Liver (tissue), 9 donors: ENCODE results near the gene PHKG1. TPM values are rescaled to one million over a fixed set of nuclear protein-coding genes. Genes with fewer than 3 reads are reported as not detected.
A peak's percentile ranks its signal among the peaks of the same experiment; 100 is the strongest.
"Not testable (repeated sequence)": the region's sequence is repeated elsewhere in the genome, so short reads cannot be mapped to it uniquely, and the experiment has no call there.

Experiments
- DNase-seq: peaks from one replicate; pipeline ENCODE4 v3.0.0-alpha.2; 2017; ENCODE audit warnings: low spot score
- H3K27ac ChIP-seq, 2 donors: one replicate each; pipeline ENCODE4 v1.7.0; 2013; ENCODE audit warnings: inconsistent platforms in 2 of 2, low read length in 2 of 2, control low read depth in 1 of 2, low read depth in 1 of 2, mild to moderate bottlenecking in 1 of 2
- H3K27me3 ChIP-seq, 4 donors: one replicate each; pipeline versions ENCODE4 v1.6.1 to v1.7.0; 2013; ENCODE audit warnings: low read length in 3 of 4, inconsistent platforms in 1 of 4, mild to moderate bottlenecking in 1 of 4, moderate library complexity in 1 of 4; ENCODE audit not compliant: control insufficient read depth in 4 of 4, insufficient read depth in 4 of 4
- H3K36me3 ChIP-seq, 4 donors: one replicate each; pipeline versions ENCODE4 v1.6.1 to v1.7.0; 2013; ENCODE audit warnings: low read length in 3 of 4, mild to moderate bottlenecking in 3 of 4, low read depth in 1 of 4, moderate library complexity in 1 of 4; ENCODE audit not compliant: control insufficient read depth in 4 of 4, insufficient read depth in 3 of 4
- H3K4me1 ChIP-seq, 4 donors: one replicate each; pipeline versions ENCODE4 v1.6.1 to v1.7.0; 2013; ENCODE audit warnings: low read length in 3 of 4, mild to moderate bottlenecking in 3 of 4, moderate library complexity in 1 of 4; ENCODE audit not compliant: control insufficient read depth in 4 of 4, insufficient read depth in 4 of 4
- H3K4me3 ChIP-seq, 3 donors: one replicate each; pipeline versions ENCODE4 v1.6.1 to v1.7.0; 2013; ENCODE audit warnings: low read length in 3 of 3, control low read depth in 1 of 3, low read depth in 1 of 3, mild to moderate bottlenecking in 1 of 3
- H3K9ac ChIP-seq, 2 donors: one replicate each; pipeline ENCODE4 v1.7.0; 2013; ENCODE audit warnings: low read length in 2 of 2, mild to moderate bottlenecking in 2 of 2, moderate library complexity in 2 of 2, control low read depth in 1 of 2, low read depth in 1 of 2
- H3K9me3 ChIP-seq, 4 donors: one replicate each; pipeline versions ENCODE4 v1.6.1 to v1.7.0; 2013; ENCODE audit warnings: low read length in 3 of 4; ENCODE audit not compliant: control insufficient read depth in 4 of 4
- ATF3 ChIP-seq: IDR thresholded peaks from 2 replicates; pipeline ENCODE4 v1.6.1; 2016; ENCODE audit warnings: antibody characterized with exemption
- CTCF ChIP-seq: fragments of 150-350 bp; IDR thresholded peaks from 2 replicates; pipeline ENCODE4 v1.5.1; 2017; ENCODE audit warnings: improper control_type of control experiment, low read depth, low read length; ENCODE audit not compliant: missing input control
- EGR1 ChIP-seq, 2 donors: IDR thresholded peaks; 2 replicates each; pipeline ENCODE4 v1.6.1; 2016 to 2018; ENCODE audit warnings: antibody characterized with exemption in 2 of 2, low read depth in 2 of 2
- FOXA1 ChIP-seq: IDR thresholded peaks from 2 replicates; pipeline ENCODE4 v1.6.1; 2016; ENCODE audit warnings: antibody characterized with exemption
- FOXA2 ChIP-seq: IDR thresholded peaks from 2 replicates; pipeline ENCODE4 v1.6.1; 2016; ENCODE audit warnings: antibody characterized with exemption
- GABPA ChIP-seq, 2 donors: IDR thresholded peaks in 1 of 2; conservative IDR thresholded peaks in 1 of 2; 2 replicates each; pipeline ENCODE4 v1.6.1; 2016; ENCODE audit warnings: antibody characterized with exemption in 2 of 2, mild to moderate bottlenecking in 1 of 2, moderate library complexity in 1 of 2
- HNF4A ChIP-seq, 2 donors: conservative IDR thresholded peaks; 2 replicates each; pipeline ENCODE4 v1.6.1; 2016; ENCODE audit warnings: antibody characterized with exemption in 2 of 2, mild to moderate bottlenecking in 2 of 2
- HNF4G ChIP-seq: IDR thresholded peaks from 2 replicates; pipeline ENCODE4 v1.6.1; 2016; ENCODE audit warnings: antibody characterized with exemption
- JUND ChIP-seq, 2 donors: IDR thresholded peaks; 2 replicates each; pipeline ENCODE4 v1.6.1; 2016; ENCODE audit warnings: antibody characterized with exemption in 2 of 2
- MAX ChIP-seq: IDR thresholded peaks from 2 replicates; pipeline ENCODE4 v1.6.1; 2016; ENCODE audit warnings: antibody characterized with exemption
- NR2F2 ChIP-seq: IDR thresholded peaks from 2 replicates; pipeline ENCODE4 v1.6.1; 2016; ENCODE audit warnings: antibody characterized with exemption
- RAD21 ChIP-seq, 2 donors: IDR thresholded peaks; 2 replicates each; pipeline ENCODE4 v1.6.1; 2016; ENCODE audit warnings: antibody characterized with exemption in 2 of 2, mild to moderate bottlenecking in 2 of 2
- REST ChIP-seq: IDR thresholded peaks from 2 replicates; pipeline ENCODE4 v1.6.1; 2016; ENCODE audit warnings: antibody characterized with exemption, mild to moderate bottlenecking
- RXRA ChIP-seq, 2 donors: IDR thresholded peaks; 2 replicates each; pipeline ENCODE4 v1.6.1; 2017 to 2018; ENCODE audit warnings: antibody characterized with exemption in 2 of 2, mild to moderate bottlenecking in 1 of 2
- SP1 ChIP-seq: IDR thresholded peaks from 2 replicates; pipeline ENCODE4 v1.6.1; 2018; ENCODE audit warnings: antibody characterized with exemption, mild to moderate bottlenecking
- TAF1 ChIP-seq: conservative IDR thresholded peaks from 2 replicates; pipeline ENCODE4 v1.6.1; 2016; ENCODE audit warnings: antibody characterized with exemption, mild to moderate bottlenecking
- YY1 ChIP-seq: IDR thresholded peaks from 2 replicates; pipeline ENCODE4 v1.6.1; 2016; ENCODE audit warnings: antibody characterized with exemption, mild to moderate bottlenecking
- ZBTB33 ChIP-seq: IDR thresholded peaks from 2 replicates; pipeline ENCODE4 v1.6.1; 2016; ENCODE audit warnings: antibody characterized with exemption
- WGBS: extraction: QIAGEN DNeasy Blood & Tissue Kit; methylation state at CpG from one replicate; pipeline ENCODE4 v1.1.7; 2013; 5-methylcytosine and 5-hydroxymethylcytosine counted together
- polyA plus RNA-seq, 2 donors: library from polyadenylated mRNA; stranded (reverse) in 1 of 2; unstranded in 1 of 2; fragments of 200-250 nt in 1 of 2; fragments of >200 nt in 1 of 2; fragmentation: Nextera tagmentation in 1 of 2; extraction: Ambion mirVana in 1 of 2; gene quantifications; one replicate each; pipeline versions ENCODE4 v1.2.1 to v1.2.3, GENCODE V29; 2013 to 2015
- total RNA-seq, 2 donors: library from RNA; depleted of rRNA; stranded (reverse); fragments of >200 nt; gene quantifications; one replicate each; pipeline ENCODE4 v1.2.3, GENCODE V29; 2014
- donor health status: healthy.
- donor health status: healthy.
- donor health status: healthy.
- donor health status: healthy.
- donor health status: healthy.

PHKG1 gene
- total and polyA plus RNA-seq, 4 donors: 0.18 to 1.0 (median 0.24) TPM

- TF ChIP-seq CTCF (no peak), YY1 (no peak), SP1 (no peak), HNF4G (no peak), RAD21 (IDR thresholded peaks at IDR 0.05) (no peak)
Measured at GRCh38 chr7:56077681-56078080, 15.1 kb downstream of the PHKG1 start (continued).

GRCh38 chr7:56074371-56074791, 18.4 kb downstream of the PHKG1 start:
- Histone ChIP-seq H3K9ac (no peak overlapping the region), H3K4me1 (peaks cover 2 to 17% (median 11%) of the 10 kb centered on the region in 4 donors), H3K9me3 (no peaks in the 10 kb centered on the region), H3K36me3 (peaks cover 5 to 20% (median 12%) of the 10 kb centered on the region in 4 donors), H3K27ac (no peak overlapping the region), H3K4me3 (no peak overlapping the region), H3K27me3 (no peaks in the 10 kb centered on the region)
- peak; percentile 82 for DNase-seq
- TF ChIP-seq ZBTB33: no peak
- peak; percentile 29 for TF ChIP-seq MAX
- no peak for TF ChIP-seq FOXA2
- no peak for TF ChIP-seq TAF1
- no peak for TF ChIP-seq FOXA1
- peak in 1 of 2 donors; percentile 15 for TF ChIP-seq JUND (IDR thresholded peaks at IDR 0.05)
- TF ChIP-seq REST: no peak
- peak; percentile 39 for TF ChIP-seq ATF3
- no peak for TF ChIP-seq NR2F2
- no peak for TF ChIP-seq HNF4G
- peak; percentile 50 to 67 for TF ChIP-seq RXRA (IDR thresholded peaks at IDR 0.05)
- TF ChIP-seq CTCF: peak; percentile 98
- TF ChIP-seq YY1: peak; percentile 53
- peak; percentile 28 to 43 for TF ChIP-seq HNF4A (conservative IDR thresholded peaks at IDR 0.05)
- TF ChIP-seq GABPA (IDR thresholded peaks at IDR 0.05 in 1 of 2, conservative IDR thresholded peaks at IDR 0.05 in 1 of 2): peak in 1 of 2 donors; percentile 74
- TF ChIP-seq RAD21 (IDR thresholded peaks at IDR 0.05): peak; percentile 98 to 99
- TF ChIP-seq SP1: peak; percentile 37
- no peak for TF ChIP-seq EGR1 (IDR thresholded peaks at IDR 0.05; ENCODE audit: low read depth in 2 of 2)
- 13% methylated on average over 19 of the region's 19 CpGs for WGBS

- Histone ChIP-seq H3K4me1 (peaks cover 3 to 10% (median 8%) of the 10 kb centered on the region in 4 donors), H3K36me3 (peaks cover 8 to 40% (median 18%) of the 10 kb centered on the region in 4 donors)
- not testable (repeated sequence) for DNase-seq, H3K9ac ChIP-seq, H3K27ac ChIP-seq, H3K27me3 ChIP-seq, H3K9me3 ChIP-seq, H3K4me3 ChIP-seq
- 98% methylated on average over 13 of the region's 13 CpGs for WGBS
Measured at GRCh38 chr7:56066376-56066775, 26.4 kb downstream of the PHKG1 start.
